Heart right ventricle (tissue), 16 donors: ENCODE results near the gene TIMM17A. TPM values are rescaled to one million over a fixed set of nuclear protein-coding genes. Genes with fewer than 3 reads are reported as not detected.
A peak's percentile ranks its signal among the peaks of the same experiment; 100 is the strongest.

Experiments
- ATAC-seq, 8 donors: fragments of 200-7000 bp; cut with Tn5 transposase; one replicate each; pipeline ENCODE4 v1.9.1; 2020; ENCODE audit warnings: mild to moderate bottlenecking in 8 of 8, moderate library complexity in 8 of 8, moderate number of reproducible peaks in 1 of 8
- DNase-seq, 2 donors: peaks; one replicate each; pipeline ENCODE4 v3.0.0-alpha.2; 2020
- H3K27ac ChIP-seq, 10 donors: fragments of 200-600 bp; sonication (generic) in 2 of 10; one replicate each; pipeline versions ENCODE4 v1.5.0 to v1.8.0; 2020 to 2022; ENCODE audit warnings: mild to moderate bottlenecking in 3 of 10
- H3K27me3 ChIP-seq, 7 donors: fragments of 200-600 bp; one replicate each; pipeline ENCODE4 v1.8.0; 2021 to 2022; ENCODE audit warnings: mild to moderate bottlenecking in 2 of 7
- H3K36me3 ChIP-seq, 9 donors: fragments of 200-600 bp; sonication (generic) in 1 of 9; one replicate each; pipeline versions ENCODE4 v1.5.0 to v1.8.0; 2020 to 2022; ENCODE audit warnings: mild to moderate bottlenecking in 2 of 9
- H3K4me1 ChIP-seq, 9 donors: fragments of 200-600 bp; sonication (generic) in 1 of 9; one replicate each; pipeline versions ENCODE4 v1.5.0 to v1.8.0; 2020 to 2022; ENCODE audit warnings: mild to moderate bottlenecking in 4 of 9
- H3K4me3 ChIP-seq, 10 donors: fragments of 200-600 bp; sonication (generic) in 2 of 10; one replicate each; pipeline versions ENCODE4 v1.5.0 to v1.8.0; 2020 to 2022; ENCODE audit warnings: mild to moderate bottlenecking in 7 of 10, moderate library complexity in 2 of 10
- H3K9me3 ChIP-seq, 11 donors: fragments of 200-600 bp in 10 of 11; sonication (generic) in 2 of 11; one replicate each; pipeline versions ENCODE4 v1.5.0 to v1.8.0; 2013 to 2022; ENCODE audit warnings: mild to moderate bottlenecking in 2 of 11, control low read depth in 1 of 11, moderate library complexity in 1 of 11
- CTCF ChIP-seq, 9 donors: fragments of 200-600 bp; sonication (generic) in 2 of 9; IDR thresholded peaks; one replicate each; pipeline versions ENCODE4 v1.5.0 to v1.8.0; 2021 to 2022; ENCODE audit warnings: antibody characterized with exemption in 9 of 9, mild to moderate bottlenecking in 5 of 9, moderate library complexity in 1 of 9
- WGBS, 2 donors: extraction: QIAGEN DNeasy Blood & Tissue Kit; methylation state at CpG; one replicate each; pipeline ENCODE4 v1.1.7; 2013; ENCODE audit warnings: inconsistent platforms in 1 of 2; 5-methylcytosine and 5-hydroxymethylcytosine counted together
- intact Hi-C, 10 donors: fragments of 100-400 bp; cut with DNase I; formaldehyde crosslinking; loops; one replicate each; pipeline versions ENCODE4 v1.11.1 to v1.14.2; 2022
- long read RNA-seq, 3 donors: library from polyadenylated mRNA; unstranded; transcript quantifications; one replicate each; pipeline ENCODE4 v2.0.0, GENCODE V29; 2020 to 2021
- polyA plus RNA-seq, 2 donors: library from polyadenylated mRNA; stranded (reverse); fragments of 200-250 nt; gene quantifications; one replicate each; pipeline ENCODE4 v1.2.3, GENCODE V29; 2013
- total RNA-seq, 10 donors: library from RNA; stranded (reverse); fragmentation: NEBNext Ultra II Directional in 3 of 10; extraction: Animal tissue kit (Norgen Biotek cat#: 25700) in 3 of 10; gene quantifications; one replicate each; pipeline versions ENCODE4 v1.2.1 to v1.2.4, GENCODE V29; 2021 to 2023
- donor health status: Arrhythmogenic right ventricular cardiomyopathy.
- donor health status: ischemic (EF 13 %, LVEDD 7.1; RV severe dilation, severe dysfunction).
- donor health status: healthy with polysubstance abuse.
- donor health status: DM: no; HTN: yes; CAD: no.
- donor health status: DM: no; HTN: no; CAD: no.
- donor health status: ischemic (EF 25% LVEDD 6.9; RV normal size, moderate dysfunction).
- donor health status: ischemic (EF 25% LVEDD 5.7; RV mildly dilated, moderate dysfunction).
- donor health status: healthy.
- donor health status: DM: yes; HTN: yes; CAD: no.
- donor health status: Ischemic cardiomyopathy.
- donor health status: ischemic (EF 35%, LVEDD 5.7; RV mildly dilated, moderate dysfunction).
- donor health status: nonischemic (EF 11% LVEDD 7.7; RV severe dilation, severe dysfunction).
- donor health status: DM: yes; HTN: yes; CAD: no.
- donor health status: PGD.
- donor health status: ischemic (EF 29% LVEDD 5.4; RV normal size, mild dysfunction).
- donor health status: nonischemic (EF 23%, LVEDD 6.1; RV moderate dilation, normal function).

Gene TIMM17A
- 100 to 1,000 TPM in 2 of 10 donors, 10 to 100 TPM in 8; 71.1 to 113 (median 88.9) TPM for total RNA-seq
- 100 to 1,000 TPM in 1 of 2 donors, 10 to 100 TPM in 1; 49.7 to 105 TPM for polyA plus RNA-seq
- long read RNA-seq, donor 1, transcript TIMM17A-201 (6 exons, 1,659 nt) = major isoform, 44 of 58 reads
- long read RNA-seq, donor 1, partial matches to known transcripts = 7 of 58 reads
- long read RNA-seq, donor 1, other reads (novel, unspliced or antisense) = 6 of 58 reads
- long read RNA-seq, donor 2, transcript TIMM17A-201 (6 exons, 1,659 nt) = major isoform, 47 of 63 reads
- long read RNA-seq, donor 2, partial matches to known transcripts = 7 of 63 reads
- long read RNA-seq, donor 2, other reads (novel, unspliced or antisense) = 8 of 63 reads
- long read RNA-seq, donor 3, transcript TIMM17A-201 (6 exons, 1,659 nt) = major isoform, 153 of 172 reads
- long read RNA-seq, donor 3, partial matches to known transcripts = 5 of 172 reads
- long read RNA-seq, donor 3, other reads (novel, unspliced or antisense) = 12 of 172 reads

GRCh38 chr1:201955009-201955728, at the start of gene TIMM17A:
TSS of gene TIMM17A (plus strand) at chr1:201955503. CDS start at chr1:201955527, 24 bp downstream.
- 0 to 1% methylated on average over 43 of the region's 43 CpGs for WGBS, 2 donors

GRCh38 chr1:201906336-201906735, 49.0 kb upstream of the TIMM17A start:
- no peak for TF ChIP-seq CTCF (IDR thresholded peaks at IDR 0.05)
- 87 to 92% methylated on average over 3 of the region's 3 CpGs for WGBS, 2 donors
- H3K36me3 ChIP-seq = no peaks in the 10 kb centered on the region
- peak overlapping the region in 5 of 10 donors; percentile 10 to 81 (median 49) for H3K27ac ChIP-seq
- intact Hi-C loops = no loop called here
- ATAC-seq (peak in 1 of 8 donors; percentile 9), DNase-seq (no peak)
- no peaks in the 10 kb centered on the region for H3K9me3 ChIP-seq
- H3K4me3 ChIP-seq = no peak overlapping the region
- H3K27me3 ChIP-seq = no peaks in the 10 kb centered on the region
- H3K4me1 ChIP-seq = peaks cover 0 to 44% (median 27%) of the 10 kb centered on the region in 9 donors

More at GRCh38 chr1:201955009-201955728, at the start of gene TIMM17A:
- Histone ChIP-seq H3K9me3 (no peaks in the 10 kb centered on the region), H3K27ac (peak within 1 kb of the TSS; percentile 30 to 91 (median 84)), H3K4me3 (peak within 1 kb of the TSS; percentile 66 to 94 (median 82)), H3K36me3 (peaks cover 0 to 34% (median 24%) of the 10 kb centered on the region in 9 donors), H3K4me1 (peaks cover 3 to 27% (median 16%) of the 10 kb centered on the region in 9 donors), H3K27me3 (no peaks in the 10 kb centered on the region)
- ATAC-seq (peak; percentile 99 to 100 (median 100)), DNase-seq (peak; percentile 94 to 97)
- intact Hi-C loops = loop anchor here in 2 of 10 donors (5.0 kb wide), 2 partner anchors 58 to 78 kb away; no protein-coding TSS in a partner anchor
- TF ChIP-seq CTCF (IDR thresholded peaks at IDR 0.05) = peak in 2 of 9 donors; percentile 7 to 14

- no peak for DNase-seq
- no peak for TF ChIP-seq CTCF (IDR thresholded peaks at IDR 0.05)
- intact Hi-C loops = no loop called here
- H3K36me3 ChIP-seq = no peaks in the 10 kb centered on the region
- ATAC-seq = no peak
- 82 to 91% methylated on average over 6 of the region's 6 CpGs for WGBS, 2 donors
- H3K27me3 ChIP-seq = no peaks in the 10 kb centered on the region
- no peaks in the 10 kb centered on the region for H3K9me3 ChIP-seq
- no peak overlapping the region for H3K4me3 ChIP-seq
- H3K4me1 ChIP-seq = peaks cover 0 to 44% (median 23%) of the 10 kb centered on the region in 9 donors
- H3K27ac ChIP-seq = peak overlapping the region in 1 of 10 donors; percentile 34
These were observed 47.7 kb upstream of the TIMM17A start for GRCh38 chr1:201907621-201908020.
